Prostate gland (tissue), 2 donors: ENCODE data around the gene SH3BP1.

Experiments used
- CTCF ChIP-seq, 4 experiments: fragments of 200-600 bp in 2 of 4; fragments of 450-650 bp in 2 of 4; sonication (generic) in 2 of 4; IDR thresholded peaks; 1 replicate in 3 of 4; 2 replicates in 1 of 4; pipeline ENCODE4 v1.5.1; 2016 to 2019; ENCODE audit warnings: antibody characterized with exemption in 4 of 4, mild to moderate bottlenecking in 2 of 4, moderate library complexity in 2 of 4
- POLR2A ChIP-seq: fragments of 450-650 bp; IDR thresholded peaks from one replicate; pipeline ENCODE4 v1.6.1; 2016; ENCODE audit warnings: antibody characterized with exemption, mild to moderate bottlenecking

GRCh38 chr22:37639070-37639760, at the start of gene SH3BP1:
- TF ChIP-seq CTCF (IDR thresholded peaks at IDR 0.05): peak in 1 of 4 experiments; percentile 20
- peak; percentile 60 for TF ChIP-seq POLR2A
